Adrenal gland (tissue), 5 donors: ENCODE data around the gene MCAM.

ENCODE experiments used
- CTCF ChIP-seq, 6 experiments: fragments of 450-650 bp in 4 of 6; fragments of 200-600 bp in 2 of 6; sonication (generic) in 1 of 6; IDR thresholded peaks; 1 replicate in 5 of 6; 2 replicates in 1 of 6; pipeline versions ENCODE4 v1.5.1 to v1.8.0; 2016 to 2021; ENCODE audit warnings: antibody characterized with exemption in 6 of 6, mild to moderate bottlenecking in 2 of 6, moderate library complexity in 1 of 6
- POLR2A ChIP-seq, 2 donors: fragments of 450-650 bp; IDR thresholded peaks; one replicate each; pipeline ENCODE4 v1.6.1; 2017; ENCODE audit warnings: antibody characterized with exemption in 2 of 2, mild to moderate bottlenecking in 2 of 2, moderate library complexity in 1 of 2
- donor health status: DM: no; HTN: no; CAD: no.

GRCh38 chr11:119342362-119343130 is 25.6 kb upstream of the MCAM start:
- TF ChIP-seq CTCF (IDR thresholded peaks at IDR 0.05): no peak
- no peak for TF ChIP-seq POLR2A (IDR thresholded peaks at IDR 0.05)
